Body of pancreas (tissue), 4 donors: ENCODE data around the gene COL18A1.

Source experiments
- CTCF ChIP-seq, 7 experiments: fragments of 450-650 bp in 4 of 7; fragments of 200-600 bp in 3 of 7; sonication (generic) in 3 of 7; IDR thresholded peaks; one replicate each; pipeline ENCODE4 v1.5.1; 2016 to 2019; ENCODE audit warnings: antibody characterized with exemption in 7 of 7
- POLR2A ChIP-seq, 3 donors: fragments of 450-650 bp; IDR thresholded peaks; one replicate each; pipeline ENCODE4 v1.6.1; 2016; ENCODE audit warnings: antibody characterized with exemption in 3 of 3, mild to moderate bottlenecking in 2 of 3

DNA sequence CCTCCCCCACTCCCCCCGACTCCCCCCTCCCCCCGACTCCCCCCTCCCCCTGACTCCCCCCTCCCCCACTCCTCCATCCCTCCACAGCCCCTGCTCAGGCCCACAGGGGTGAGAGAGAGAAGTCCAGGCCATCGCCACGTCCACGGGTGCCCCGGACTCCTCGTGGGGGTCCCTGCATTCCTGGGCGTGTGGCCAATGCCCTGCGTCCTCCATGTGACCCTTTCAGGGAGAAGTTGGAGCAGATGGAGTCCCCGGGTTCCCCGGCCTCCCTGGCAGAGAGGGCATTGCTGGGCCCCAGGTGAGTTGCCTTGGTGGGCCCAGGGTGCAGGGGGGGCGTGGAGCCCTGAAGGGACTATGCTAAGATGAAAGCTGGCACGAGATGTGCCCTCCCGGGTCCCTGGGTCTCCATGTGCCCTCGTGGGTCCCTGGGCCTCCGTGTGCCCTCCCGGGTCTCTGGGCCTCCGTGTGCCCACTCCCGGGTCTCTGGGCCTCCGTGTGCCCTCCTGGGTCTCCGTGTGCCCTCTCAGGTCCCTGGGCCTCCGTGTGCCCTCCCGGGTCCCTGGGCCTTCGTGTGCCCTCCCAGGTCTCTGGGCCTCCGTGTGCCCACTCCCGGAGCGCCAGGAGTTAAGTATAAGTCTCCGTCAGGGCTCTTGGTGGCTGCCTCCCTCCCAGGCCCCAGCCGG, 85.2 kb downstream of the COL18A1 start:
- TF ChIP-seq CTCF (IDR thresholded peaks at IDR 0.05) (no peak), POLR2A (IDR thresholded peaks at IDR 0.05) (no peak)
